ENCODE measurements around the gene RFWD3. TPM values are rescaled to one million over a fixed set of nuclear protein-coding genes. Genes with fewer than 3 reads are reported as not detected.

Gene RFWD3
- total RNA-seq, 1 experiment from 2014 or later, result 53.7 TPM

DNA sequence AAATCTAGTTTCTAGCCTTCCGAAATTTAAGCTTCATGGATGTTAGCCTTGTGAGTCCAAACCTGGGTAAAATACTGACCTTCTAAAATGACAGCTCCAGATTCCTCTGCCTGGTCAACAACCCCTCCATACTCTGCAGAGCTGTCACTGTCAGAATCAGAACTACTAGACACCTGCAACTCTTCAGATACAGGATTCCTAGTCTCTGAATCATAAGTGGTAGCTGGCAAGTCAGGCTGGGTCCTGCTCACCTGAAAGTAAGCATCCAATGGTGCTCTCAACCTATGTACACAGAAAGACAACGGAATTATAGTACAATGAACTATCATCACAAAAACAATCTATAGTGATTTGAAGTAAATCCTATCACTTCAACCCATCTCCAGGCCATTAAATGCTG lies 14.8 kb downstream of the RFWD3 start:
- no peaks in the 10 kb centered on the region for H3K9me3 ChIP-seq (ENCODE audit: control insufficient read depth, insufficient read depth, low read depth, low read length)
- intact Hi-C loops (cut with micrococcal nuclease; ENCODE audit: unreplicated experiment) (no loop called here), in situ Hi-C loops (cut with HindIII; ENCODE audit: low pct_unique_long_range_greater_than_20kb, low sequenced_read_pairs) (no loop called here)
- DNase-seq (ENCODE audit: low read depth, low spot score), result no peak
- ChIA-PET POLR2A (no interaction called here), CTCF (interaction anchor here (0.6 kb wide), 1 partner anchor 16 kb away, joined by 3 read pairs; no protein-coding TSS in a partner anchor)
- TF ChIP-seq POLR2AphosphoS5 (IDR thresholded peaks at IDR 0.05; ENCODE audit: low read depth, low read length), result no peak
- TF ChIP-seq, protein P1, sequence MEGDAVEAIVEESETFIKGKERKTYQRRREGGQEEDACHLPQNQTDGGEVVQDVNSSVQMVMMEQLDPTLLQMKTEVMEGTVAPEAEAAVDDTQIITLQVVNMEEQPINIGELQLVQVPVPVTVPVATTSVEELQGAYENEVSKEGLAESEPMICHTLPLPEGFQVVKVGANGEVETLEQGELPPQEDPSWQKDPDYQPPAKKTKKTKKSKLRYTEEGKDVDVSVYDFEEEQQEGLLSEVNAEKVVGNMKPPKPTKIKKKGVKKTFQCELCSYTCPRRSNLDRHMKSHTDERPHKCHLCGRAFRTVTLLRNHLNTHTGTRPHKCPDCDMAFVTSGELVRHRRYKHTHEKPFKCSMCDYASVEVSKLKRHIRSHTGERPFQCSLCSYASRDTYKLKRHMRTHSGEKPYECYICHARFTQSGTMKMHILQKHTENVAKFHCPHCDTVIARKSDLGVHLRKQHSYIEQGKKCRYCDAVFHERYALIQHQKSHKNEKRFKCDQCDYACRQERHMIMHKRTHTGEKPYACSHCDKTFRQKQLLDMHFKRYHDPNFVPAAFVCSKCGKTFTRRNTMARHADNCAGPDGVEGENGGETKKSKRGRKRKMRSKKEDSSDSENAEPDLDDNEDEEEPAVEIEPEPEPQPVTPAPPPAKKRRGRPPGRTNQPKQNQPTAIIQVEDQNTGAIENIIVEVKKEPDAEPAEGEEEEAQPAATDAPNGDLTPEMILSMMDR (IDR thresholded peaks at IDR 0.05), result no peak
- TF ChIP-seq TCF7L2 (IDR thresholded peaks at IDR 0.05; ENCODE audit: low read depth, low read length), result no peak
- TF ChIP-seq, protein P2, sequence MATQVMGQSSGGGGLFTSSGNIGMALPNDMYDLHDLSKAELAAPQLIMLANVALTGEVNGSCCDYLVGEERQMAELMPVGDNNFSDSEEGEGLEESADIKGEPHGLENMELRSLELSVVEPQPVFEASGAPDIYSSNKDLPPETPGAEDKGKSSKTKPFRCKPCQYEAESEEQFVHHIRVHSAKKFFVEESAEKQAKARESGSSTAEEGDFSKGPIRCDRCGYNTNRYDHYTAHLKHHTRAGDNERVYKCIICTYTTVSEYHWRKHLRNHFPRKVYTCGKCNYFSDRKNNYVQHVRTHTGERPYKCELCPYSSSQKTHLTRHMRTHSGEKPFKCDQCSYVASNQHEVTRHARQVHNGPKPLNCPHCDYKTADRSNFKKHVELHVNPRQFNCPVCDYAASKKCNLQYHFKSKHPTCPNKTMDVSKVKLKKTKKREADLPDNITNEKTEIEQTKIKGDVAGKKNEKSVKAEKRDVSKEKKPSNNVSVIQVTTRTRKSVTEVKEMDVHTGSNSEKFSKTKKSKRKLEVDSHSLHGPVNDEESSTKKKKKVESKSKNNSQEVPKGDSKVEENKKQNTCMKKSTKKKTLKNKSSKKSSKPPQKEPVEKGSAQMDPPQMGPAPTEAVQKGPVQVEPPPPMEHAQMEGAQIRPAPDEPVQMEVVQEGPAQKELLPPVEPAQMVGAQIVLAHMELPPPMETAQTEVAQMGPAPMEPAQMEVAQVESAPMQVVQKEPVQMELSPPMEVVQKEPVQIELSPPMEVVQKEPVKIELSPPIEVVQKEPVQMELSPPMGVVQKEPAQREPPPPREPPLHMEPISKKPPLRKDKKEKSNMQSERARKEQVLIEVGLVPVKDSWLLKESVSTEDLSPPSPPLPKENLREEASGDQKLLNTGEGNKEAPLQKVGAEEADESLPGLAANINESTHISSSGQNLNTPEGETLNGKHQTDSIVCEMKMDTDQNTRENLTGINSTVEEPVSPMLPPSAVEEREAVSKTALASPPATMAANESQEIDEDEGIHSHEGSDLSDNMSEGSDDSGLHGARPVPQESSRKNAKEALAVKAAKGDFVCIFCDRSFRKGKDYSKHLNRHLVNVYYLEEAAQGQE (IDR thresholded peaks at IDR 0.05; ENCODE audit: insufficient read depth in 1 of 2, low read depth in 2 of 2, low read length in 1 of 2), result no peak
- no peak for TF ChIP-seq SIN3A (IDR thresholded peaks at IDR 0.05; ENCODE audit: borderline replicate concordance, insufficient read depth, low read depth, low read length)
- BruUV-seq (replicated peaks), result no TSS peak
- H3K27ac ChIP-seq (ENCODE audit: low read length), result no peak overlapping the region
- no peaks in the 10 kb centered on the region for H3K4me1 ChIP-seq (ENCODE audit: control insufficient read depth, insufficient read depth, low read length)
- ATAC-seq, result no peak
- no peak overlapping the region for H3K4me3 ChIP-seq (ENCODE audit: low read depth in 2 of 2, low read length in 2 of 2)
- H3K27me3 ChIP-seq (ENCODE audit: control insufficient read depth, insufficient read depth, low read length), result no peaks in the 10 kb centered on the region
- H3K36me3 ChIP-seq (ENCODE audit: control insufficient read depth, insufficient read depth, low read length), result peaks cover 21% of the 10 kb centered on the region; the same call in 1 of the 2 replicates

DNA sequence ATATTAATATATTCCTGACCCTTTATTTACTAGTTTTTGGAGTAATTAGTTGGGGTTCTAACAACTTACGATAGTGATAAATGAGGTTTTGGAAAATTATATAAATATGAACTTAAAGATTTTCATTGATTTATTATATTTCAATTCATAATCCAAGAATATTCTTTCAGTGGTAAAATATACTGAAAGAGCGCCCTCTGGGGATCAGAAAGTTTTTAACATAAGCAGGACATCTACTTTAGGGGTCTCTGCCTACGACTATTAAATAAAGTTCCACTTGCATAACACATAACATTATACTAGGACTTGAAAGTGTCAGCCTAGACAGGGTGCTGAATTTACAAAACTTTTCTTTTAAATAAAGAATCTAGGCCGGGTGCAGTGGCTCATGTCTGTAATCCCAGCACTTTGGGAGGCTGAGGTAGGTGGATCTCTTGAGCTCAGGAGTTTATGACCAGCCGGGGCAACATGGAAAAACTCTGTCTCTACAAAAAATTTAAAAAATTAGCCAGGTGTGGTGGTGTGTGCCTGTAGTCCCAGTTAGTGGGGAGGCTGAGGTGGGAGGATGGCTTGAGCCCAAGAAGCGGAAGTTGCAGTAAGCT lies 15.6 kb downstream of the RFWD3 start:
- intact Hi-C loops (cut with micrococcal nuclease; ENCODE audit: unreplicated experiment), result no loop called here
- Histone ChIP-seq H3K9me3 (ENCODE audit: control insufficient read depth, insufficient read depth, low read depth, low read length) (no peaks in the 10 kb centered on the region), H3K36me3 (ENCODE audit: control insufficient read depth, insufficient read depth, low read length) (peaks cover 19% of the 10 kb centered on the region; the same call in 1 of the 2 replicates), H3K4me3 (ENCODE audit: low read depth in 2 of 2, low read length in 2 of 2) (no peak overlapping the region), H3K4me1 (ENCODE audit: control insufficient read depth, insufficient read depth, low read length) (no peaks in the 10 kb centered on the region), H3K27ac (ENCODE audit: low read length) (no peak overlapping the region), H3K27me3 (ENCODE audit: control insufficient read depth, insufficient read depth, low read length) (no peaks in the 10 kb centered on the region)
- in situ Hi-C loops (cut with HindIII; ENCODE audit: low pct_unique_long_range_greater_than_20kb, low sequenced_read_pairs), result no loop called here
- BruUV-seq (replicated peaks), result no TSS peak
- TF ChIP-seq, protein P2 (IDR thresholded peaks at IDR 0.05; ENCODE audit: insufficient read depth in 1 of 2, low read depth in 2 of 2, low read length in 1 of 2), result no peak
- TF ChIP-seq POLR2AphosphoS5 (IDR thresholded peaks at IDR 0.05; ENCODE audit: low read depth, low read length) (no peak), TCF7L2 (IDR thresholded peaks at IDR 0.05; ENCODE audit: low read depth, low read length) (no peak), SIN3A (IDR thresholded peaks at IDR 0.05; ENCODE audit: borderline replicate concordance, insufficient read depth, low read depth, low read length) (no peak)
- TF ChIP-seq, protein P1 (IDR thresholded peaks at IDR 0.05), result peak; percentile 67
- ATAC-seq (no peak), DNase-seq (ENCODE audit: low read depth, low spot score) (no peak)
- ChIA-PET CTCF (interaction anchor here (0.6 kb wide), 1 partner anchor 16 kb away, joined by 3 read pairs; no protein-coding TSS in a partner anchor), POLR2A (interaction anchor here (0.7 kb wide), 1 partner anchor 18 kb away, joined by 3 read pairs; no protein-coding TSS in a partner anchor)

All from Panc1 (cell line).